PC-9 (cell line): Measurements from ENCODE around the gene RGR. TPM values are rescaled to one million over a fixed set of nuclear protein-coding genes. Genes with fewer than 3 reads are reported as not detected.

Experiments used
- BruUV-seq: library from RNA; stranded (reverse); fragments of 400-500 nt; replicated peaks from 2 replicates; lab custom pipeline; 2021; lab: Mats Ljungman, UMichigan
- CTCF ChIA-PET: fragments of 300-600 bp; sonication (Branson Sonifier 250); formaldehyde crosslinking; loops from one replicate; lab custom pipeline; 2022; ENCODE audit warnings: antibody characterized with exemption; lab: Charles Lee
- POLR2A ChIA-PET: fragments of 300-600 bp; sonication (Branson Sonifier 250); formaldehyde crosslinking; loops from one replicate; lab custom pipeline; 2022; ENCODE audit warnings: antibody characterized with exemption; ENCODE audit not compliant: unreplicated experiment; lab: Charles Lee
- DNase-seq, 2 experiments: peaks; one replicate each; pipeline versions ENCODE4 v3.0.0 to v3.0.0-alpha.2; 2015 to 2022; ENCODE audit warnings: mixed read lengths in 1 of 2
- H2AFZ ChIP-seq: fragments of 200-600 bp; sonication (generic); 2 replicates; pipeline ENCODE4 v1.8.1; 2017; ENCODE audit warnings: antibody characterized with exemption
- H3F3A ChIP-seq: fragments of 200-600 bp; sonication (generic); 2 replicates; pipeline ENCODE4 v1.8.1; 2017; ENCODE audit warnings: antibody characterized with exemption, mild to moderate bottlenecking, low read depth; ENCODE audit not compliant: insufficient read depth
- H3K27ac ChIP-seq: fragments of 200-600 bp; sonication (generic); 2 replicates; pipeline ENCODE4 v1.6.1; 2016; ENCODE audit warnings: mixed run types
- H3K27me3 ChIP-seq: fragments of 200-600 bp; sonication (generic); 2 replicates; pipeline ENCODE4 v1.6.1; 2016; ENCODE audit warnings: low read depth, mixed run types; ENCODE audit not compliant: insufficient read depth
- H3K36me3 ChIP-seq: fragments of 200-600 bp; sonication (generic); 2 replicates; pipeline ENCODE4 v1.6.1; 2016; ENCODE audit warnings: low read depth, mixed run types
- H3K4me1 ChIP-seq: fragments of 200-600 bp; sonication (generic); replicated peaks from 2 replicates; pipeline ENCODE4 v1.6.1; 2016; ENCODE audit warnings: mixed run types; ENCODE audit not compliant: insufficient read depth
- H3K4me2 ChIP-seq: fragments of 200-600 bp; sonication (generic); 2 replicates; pipeline ENCODE4 v1.6.1; 2017; ENCODE audit warnings: mixed run types
- H3K4me3 ChIP-seq: fragments of 200-600 bp; sonication (generic); 2 replicates; pipeline ENCODE4 v1.6.1; 2016; ENCODE audit warnings: mixed run types
- H3K79me2 ChIP-seq: fragments of 200-600 bp; sonication (generic); 2 replicates; pipeline ENCODE4 v1.6.1; 2017; ENCODE audit warnings: low read depth, mixed run types
- H3K9me2 ChIP-seq: fragments of 200-600 bp; sonication (generic); 2 replicates; pipeline ENCODE4 v1.8.1; 2017; ENCODE audit warnings: mild to moderate bottlenecking; ENCODE audit not compliant: insufficient read depth
- H3K9me3 ChIP-seq: fragments of 200-600 bp; sonication (generic); 2 replicates; pipeline ENCODE4 v1.8.1; 2016; ENCODE audit warnings: low read depth; ENCODE audit not compliant: insufficient read depth
- H4K20me1 ChIP-seq: fragments of 200-600 bp; sonication (generic); 2 replicates; pipeline ENCODE4 v1.8.1; 2017; ENCODE audit not compliant: insufficient read depth
- CTCF ChIP-seq: fragments of 200-600 bp; sonication (generic); conservative IDR thresholded peaks from 2 replicates; pipeline ENCODE4 v1.6.1; 2017; ENCODE audit warnings: mixed run types, antibody characterized with exemption, mild to moderate bottlenecking, moderate library complexity
- EZH2 ChIP-seq: fragments of 200-600 bp; sonication (generic); IDR thresholded peaks from 2 replicates; pipeline ENCODE4 v1.8.0; 2017; ENCODE audit warnings: antibody characterized with exemption, low read depth
- intact Hi-C: fragments of 100-400 bp; cut with micrococcal nuclease; formaldehyde crosslinking; loops from one replicate; pipeline ENCODE4 v1.10.0; 2022; ENCODE audit not compliant: unreplicated experiment
- total RNA-seq: library from RNA; stranded (reverse); gene quantifications from 2 replicates; pipeline ENCODE4 v1.2.3, GENCODE V29; 2021

Gene RGR
- total RNA-seq, 1 experiment from 2014 or later: not detected

GRCh38 chr10:84204610-84205009, 40.2 kb upstream of the RGR start:
- POLR2A ChIA-PET: no interaction called here
- Histone ChIP-seq H3K4me1 (no peaks in the 10 kb centered on the region), H3K27me3 (peaks cover 97% of the 10 kb centered on the region), H4K20me1 (no peaks in the 10 kb centered on the region), H3K4me2 (no peak overlapping the region), H3K27ac (no peak overlapping the region), H3K9me3 (no peaks in the 10 kb centered on the region), H3K4me3 (no peak overlapping the region), H3K79me2 (no peaks in the 10 kb centered on the region), H3F3A (no peaks in the 10 kb centered on the region), H3K9me2 (no peaks in the 10 kb centered on the region), H3K36me3 (no peaks in the 10 kb centered on the region), H2AFZ (no peak overlapping the region)
- no peak for TF ChIP-seq CTCF
- no peak for TF ChIP-seq EZH2
- no peak for DNase-seq
- CTCF ChIA-PET: no interaction called here
- BruUV-seq: no TSS peak
- intact Hi-C loops: no loop called here

- Histone ChIP-seq H3K4me2 (no peak overlapping the region), H3K4me1 (no peaks in the 10 kb centered on the region), H3K36me3 (no peaks in the 10 kb centered on the region), H4K20me1 (no peaks in the 10 kb centered on the region), H3F3A (no peaks in the 10 kb centered on the region), H3K79me2 (no peaks in the 10 kb centered on the region), H2AFZ (no peak overlapping the region), H3K27ac (no peak overlapping the region), H3K9me3 (no peaks in the 10 kb centered on the region), H3K4me3 (no peak overlapping the region), H3K9me2 (no peaks in the 10 kb centered on the region), H3K27me3 (peaks cover 97% of the 10 kb centered on the region)
- BruUV-seq: no TSS peak
- CTCF ChIA-PET: no interaction called here
- POLR2A ChIA-PET: no interaction called here
- intact Hi-C loops: no loop called here
- DNase-seq: peak in 1 of 2 experiments; percentile 40
- TF ChIP-seq CTCF (peak; percentile 90), EZH2 (no peak)
These were observed 39.6 kb upstream of the RGR start for GRCh38 chr10:84205049-84205852.

GRCh38 chr10:84205853-84206525, 38.9 kb upstream of the RGR start:
- BruUV-seq: no TSS peak
- H4K20me1 ChIP-seq: 0 out of 2 replicates have a peak, but pooled peaks cover 2% of the 10 kb centered on the region
- H3K9me2 ChIP-seq: no peaks in the 10 kb centered on the region
- no peaks in the 10 kb centered on the region for H3K36me3 ChIP-seq
- ChIA-PET CTCF (no interaction called here), POLR2A (no interaction called here)
- no peaks in the 10 kb centered on the region for H3K4me1 ChIP-seq
- no peak overlapping the region for H3K4me2 ChIP-seq
- no peak overlapping the region for H3K27ac ChIP-seq
- no peaks in the 10 kb centered on the region for H3K79me2 ChIP-seq
- no peak overlapping the region for H2AFZ ChIP-seq
- DNase-seq: no peak
- no peaks in the 10 kb centered on the region for H3K9me3 ChIP-seq
- TF ChIP-seq CTCF (peak; percentile 14; the same call in 1 of the 2 replicates), EZH2 (no peak)
- H3K27me3 ChIP-seq: peaks cover 97% of the 10 kb centered on the region
- no peak overlapping the region for H3K4me3 ChIP-seq
- intact Hi-C loops: no loop called here
- no peaks in the 10 kb centered on the region for H3F3A ChIP-seq
